BE2C (cell line): ENCODE results near the gene TTC28.

ENCODE experiments used
- DNase-seq: peaks from one replicate; pipeline ENCODE4 v3.0.0-alpha.2; 2020
- H3K27me3 ChIP-seq: fragments of 250-450 bp; sonication (Bioruptor Pico); 2 replicates; pipeline ENCODE4 v1.5.1; 2020; ENCODE audit warnings: mild to moderate bottlenecking
- H3K36me3 ChIP-seq: fragments of 250-450 bp; sonication (Bioruptor Pico); 2 replicates; pipeline ENCODE4 v1.5.1; 2020; ENCODE audit warnings: mild to moderate bottlenecking
- H3K4me1 ChIP-seq: fragments of 250-450 bp; sonication (Bioruptor Pico); 2 replicates; pipeline ENCODE4 v1.5.1; 2020
- H3K4me3 ChIP-seq: 2 replicates; pipeline ENCODE4 v1.5.1; 2011; ENCODE audit warnings: low read depth, low read length
- H3K9me3 ChIP-seq: fragments of 250-450 bp; sonication (Bioruptor Pico); 2 replicates; pipeline ENCODE4 v1.5.1; 2020
- CTCF ChIP-seq: IDR thresholded peaks from 2 replicates; pipeline ENCODE4 v1.5.1; 2012; ENCODE audit warnings: mild to moderate bottlenecking, low read depth, low read length

The TTC28 gene

GRCh38 chr22:28462901-28463300, 216.7 kb downstream of the TTC28 start:
- no peaks in the 10 kb centered on the region for H3K36me3 ChIP-seq
- no peaks in the 10 kb centered on the region for H3K9me3 ChIP-seq
- no peaks in the 10 kb centered on the region for H3K27me3 ChIP-seq
- H3K4me3 ChIP-seq, result no peak overlapping the region
- TF ChIP-seq CTCF, result no peak
- H3K4me1 ChIP-seq, result peaks cover 5% of the 10 kb centered on the region
- DNase-seq, result no peak

- no peak overlapping the region for H3K4me3 ChIP-seq
- no peaks in the 10 kb centered on the region for H3K36me3 ChIP-seq
- H3K27me3 ChIP-seq, result no peaks in the 10 kb centered on the region
- TF ChIP-seq CTCF, result no peak
- DNase-seq, result no peak
- peaks cover 5% of the 10 kb centered on the region for H3K4me1 ChIP-seq
- H3K9me3 ChIP-seq, result no peaks in the 10 kb centered on the region
Observed at GRCh38 chr22:28462041-28462440, 217.6 kb downstream of the TTC28 start.

DNA sequence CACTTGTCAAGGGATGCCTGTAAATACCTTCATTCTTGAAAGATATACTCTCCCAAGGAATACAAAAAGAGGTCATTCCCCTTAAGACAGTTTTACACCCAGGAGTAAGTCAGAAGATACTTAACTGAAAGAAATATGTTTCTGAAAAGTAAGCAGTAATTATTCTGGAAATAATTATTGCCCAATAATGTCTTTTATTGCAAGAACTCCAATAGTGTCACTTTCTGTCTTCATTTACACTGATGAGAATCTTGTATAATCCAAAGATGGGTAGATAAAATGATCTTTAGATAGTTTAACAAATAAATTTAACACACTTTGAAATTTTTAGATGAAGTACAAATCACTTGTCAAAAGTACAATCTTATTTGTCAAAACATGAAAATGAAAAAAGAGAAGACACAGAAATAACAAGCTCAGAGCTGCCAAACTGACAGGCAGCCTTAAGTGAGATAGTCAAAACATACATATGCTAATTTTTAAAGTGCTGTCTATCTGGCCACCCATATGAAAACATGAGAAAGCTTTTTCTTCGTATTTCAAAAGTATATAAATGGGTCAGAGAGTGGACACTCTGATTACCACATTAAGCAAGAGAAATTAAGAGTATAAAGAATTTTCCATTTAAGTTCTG, 225.1 kb downstream of the TTC28 start:
- Histone ChIP-seq H3K9me3 (no peaks in the 10 kb centered on the region), H3K4me1 (no peaks in the 10 kb centered on the region), H3K27me3 (no peaks in the 10 kb centered on the region), H3K36me3 (no peaks in the 10 kb centered on the region), H3K4me3 (no peak overlapping the region)
- DNase-seq, result no peak
- TF ChIP-seq CTCF, result no peak

DNA sequence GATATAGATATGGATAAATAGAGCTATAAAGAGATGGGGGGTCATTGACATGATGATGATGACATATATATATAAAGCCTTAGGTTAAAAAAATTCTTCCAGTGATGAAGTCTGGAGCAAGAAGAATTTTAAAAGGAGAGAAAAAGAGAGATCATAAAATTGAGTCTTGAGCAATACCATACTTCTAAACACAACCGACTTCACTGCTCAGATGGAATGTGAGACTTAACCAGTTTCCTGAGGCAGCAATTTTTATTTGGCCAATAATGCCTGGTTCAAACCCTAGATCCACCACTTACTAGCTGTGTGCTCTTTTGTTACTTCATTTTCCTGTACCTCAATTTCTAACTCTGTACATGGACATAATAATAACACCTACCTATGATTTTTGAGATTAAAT, 229.5 kb downstream of the TTC28 start:
- TF ChIP-seq CTCF, result no peak
- Histone ChIP-seq H3K36me3 (no peaks in the 10 kb centered on the region), H3K27me3 (no peaks in the 10 kb centered on the region)

DNA sequence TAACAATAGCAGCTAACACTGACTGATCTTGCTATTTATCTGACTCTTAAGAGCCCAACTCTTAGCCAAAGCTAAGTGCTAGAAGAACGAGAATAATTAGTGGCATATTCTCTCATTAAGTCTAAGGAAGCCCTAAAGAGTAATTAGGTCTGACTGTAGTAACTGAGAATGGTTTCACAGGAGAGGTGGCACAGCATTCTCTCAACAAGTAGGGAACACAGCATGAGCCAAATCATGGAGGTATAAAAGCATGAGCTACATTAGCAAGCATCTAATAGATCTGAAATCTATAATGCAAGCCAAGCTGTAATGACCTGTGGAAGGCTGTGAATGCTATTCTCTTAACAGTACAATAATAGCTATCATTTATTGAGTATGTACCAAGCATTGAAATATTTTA, 230.6 kb downstream of the TTC28 start:
- Histone ChIP-seq H3K36me3 (no peaks in the 10 kb centered on the region), H3K9me3 (no peaks in the 10 kb centered on the region), H3K4me3 (no peak overlapping the region), H3K4me1 (no peaks in the 10 kb centered on the region), H3K27me3 (no peaks in the 10 kb centered on the region)
- no peak for TF ChIP-seq CTCF
- no peak for DNase-seq

More for the DNA sequence above, 229.5 kb downstream of the TTC28 start:
- no peaks in the 10 kb centered on the region for H3K9me3 ChIP-seq
- no peaks in the 10 kb centered on the region for H3K4me1 ChIP-seq
- no peak for DNase-seq
- H3K4me3 ChIP-seq, result no peak overlapping the region

DNA sequence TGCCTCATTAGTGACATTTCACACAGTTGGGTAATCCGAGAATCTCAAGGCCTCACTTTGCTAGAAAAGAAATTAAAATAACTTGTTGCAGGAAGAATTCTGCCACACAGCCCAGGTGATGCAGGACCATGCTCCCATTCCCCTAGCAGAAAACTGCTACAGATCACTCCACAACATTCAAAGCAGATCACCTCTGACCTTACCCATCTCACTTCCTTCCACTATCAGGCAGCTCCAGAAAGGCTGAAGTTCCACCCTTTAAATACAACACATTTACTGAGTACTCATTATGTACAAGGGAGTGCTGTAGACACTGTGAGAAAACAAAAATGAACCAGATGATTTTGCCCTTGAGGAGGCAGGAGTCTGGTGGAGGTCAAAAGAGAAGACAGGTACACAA, 231.0 kb downstream of the TTC28 start:
- Histone ChIP-seq H3K9me3 (no peaks in the 10 kb centered on the region), H3K36me3 (no peaks in the 10 kb centered on the region), H3K4me3 (no peak overlapping the region), H3K4me1 (no peaks in the 10 kb centered on the region), H3K27me3 (no peaks in the 10 kb centered on the region)
- no peak for TF ChIP-seq CTCF
- DNase-seq, result no peak
